Fibroblast of the aortic adventitia (primary cell): ENCODE measurements around the gene PTCD2. TPM values are rescaled to one million over a fixed set of nuclear protein-coding genes. Genes with fewer than 3 reads are reported as not detected.

Experiments
- DNase-seq: peaks from one replicate; pipeline ENCODE4 v3.0.0-alpha.2; 2010; ENCODE audit warnings: low read depth
- H3K4me3 ChIP-seq: 2 replicates; pipeline ENCODE4 v1.5.1; 2011; ENCODE audit warnings: low read depth, mild to moderate bottlenecking, control low read depth, low read length, moderate library complexity
- CTCF ChIP-seq: IDR thresholded peaks from 2 replicates; pipeline ENCODE4 v1.5.1; 2011; ENCODE audit warnings: mild to moderate bottlenecking, low read length, control low read depth, inconsistent platforms; ENCODE audit not compliant: insufficient read depth
- total RNA-seq: library from RNA; depleted of rRNA; stranded (reverse); fragments of >200 nt; gene quantifications from 2 replicates; pipeline ENCODE4 v1.2.3, GENCODE V29; 2012; ENCODE audit warnings: low replicate concordance

PTCD2 gene, protein sequence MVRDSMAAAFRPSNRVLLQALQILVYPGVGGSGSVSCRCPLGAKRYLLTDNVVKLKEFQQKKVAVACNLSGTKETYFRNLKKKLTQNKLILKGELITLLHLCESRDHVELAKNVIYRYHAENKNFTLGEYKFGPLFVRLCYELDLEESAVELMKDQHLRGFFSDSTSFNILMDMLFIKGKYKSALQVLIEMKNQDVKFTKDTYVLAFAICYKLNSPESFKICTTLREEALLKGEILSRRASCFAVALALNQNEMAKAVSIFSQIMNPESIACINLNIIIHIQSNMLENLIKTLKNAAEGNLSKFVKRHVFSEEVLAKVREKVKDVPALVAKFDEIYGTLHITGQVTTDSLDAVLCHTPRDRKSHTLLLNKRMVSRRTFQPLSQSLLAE
- 13.1 and 13.6 TPM in 2 replicates for total RNA-seq

DNA sequence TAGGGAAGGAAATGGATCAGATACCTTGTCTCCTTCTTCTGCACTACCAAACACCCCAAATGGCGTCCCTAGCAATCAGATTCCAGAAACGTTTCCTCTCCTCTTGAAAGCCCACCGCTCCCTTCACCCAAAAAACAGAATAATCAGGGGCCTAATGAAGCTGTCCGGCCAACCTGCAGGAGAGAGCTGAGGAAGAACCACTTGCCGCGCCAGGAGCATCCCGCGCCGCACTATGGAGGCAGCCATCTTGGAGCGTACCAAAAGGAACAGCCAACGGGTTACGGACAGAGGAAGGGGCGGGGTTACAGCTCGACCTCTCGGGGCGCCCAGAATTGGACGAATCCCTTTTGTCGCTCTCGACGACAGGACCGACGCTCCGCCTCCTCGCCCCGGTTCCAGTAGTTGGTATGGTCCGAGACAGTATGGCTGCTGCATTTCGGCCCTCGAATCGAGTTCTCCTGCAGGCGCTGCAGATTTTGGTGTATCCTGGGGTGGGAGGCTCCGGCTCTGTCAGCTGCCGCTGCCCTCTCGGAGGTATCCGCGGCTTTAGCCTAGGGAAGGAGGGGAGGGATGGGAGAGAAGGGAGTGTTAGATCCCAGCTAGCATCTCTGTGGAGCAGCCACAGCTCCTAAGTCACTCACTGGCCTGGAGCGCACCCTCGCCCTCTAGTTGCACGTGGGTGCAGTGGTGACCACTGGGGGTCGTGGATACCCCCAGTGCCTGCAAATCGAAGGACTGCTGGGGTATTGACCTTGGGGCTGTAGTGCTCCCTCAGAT lies at the start of gene PTCD2, which contains the start of gene MRPS27:
PTCD2 (plus strand) TSS at position 398 of the 777 bp plus-strand sequence; CDS start at position 408, 10 bp downstream.
MRPS27 (minus strand) TSS at position 265 of the 777 bp plus-strand sequence; CDS start at position 246, 19 bp downstream.
- H3K4me3 ChIP-seq: peak within 1 kb of the TSS; percentile 98
- TF ChIP-seq CTCF: peak; percentile 25
- peak; percentile 99 for DNase-seq

- no peak for TF ChIP-seq CTCF
- no peak overlapping the region for H3K4me3 ChIP-seq
- no peak for DNase-seq
Measured at GRCh38 chr5:72271702-72272101, 48.5 kb upstream of the PTCD2 start.

DNA sequence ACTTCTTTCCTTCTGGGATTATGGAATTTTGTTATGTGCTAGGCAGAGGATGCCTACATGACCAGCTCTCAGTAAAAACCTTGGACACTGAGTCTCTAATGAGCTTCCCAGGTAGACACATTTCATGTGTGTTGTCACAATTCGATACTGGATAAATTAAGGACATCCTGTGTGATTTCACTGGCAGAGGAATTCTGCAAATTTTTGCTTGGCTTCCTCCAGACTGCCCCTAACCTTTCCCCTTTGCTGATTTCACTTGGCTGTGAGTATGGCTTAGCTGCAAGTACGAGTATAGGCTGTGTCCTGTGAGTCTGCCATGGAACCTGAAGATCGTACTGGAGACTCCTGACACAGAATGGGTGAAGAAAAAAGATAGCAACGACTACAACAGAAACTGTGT lies 47.8 kb upstream of the PTCD2 start:
- DNase-seq: no peak
- TF ChIP-seq CTCF: no peak

GRCh38 chr5:72273547-72273946 lies 46.6 kb upstream of the PTCD2 start:
- no peak for DNase-seq
- no peak overlapping the region for H3K4me3 ChIP-seq
- TF ChIP-seq CTCF: no peak

More for the DNA sequence above, 47.8 kb upstream of the PTCD2 start:
- no peak overlapping the region for H3K4me3 ChIP-seq

DNA sequence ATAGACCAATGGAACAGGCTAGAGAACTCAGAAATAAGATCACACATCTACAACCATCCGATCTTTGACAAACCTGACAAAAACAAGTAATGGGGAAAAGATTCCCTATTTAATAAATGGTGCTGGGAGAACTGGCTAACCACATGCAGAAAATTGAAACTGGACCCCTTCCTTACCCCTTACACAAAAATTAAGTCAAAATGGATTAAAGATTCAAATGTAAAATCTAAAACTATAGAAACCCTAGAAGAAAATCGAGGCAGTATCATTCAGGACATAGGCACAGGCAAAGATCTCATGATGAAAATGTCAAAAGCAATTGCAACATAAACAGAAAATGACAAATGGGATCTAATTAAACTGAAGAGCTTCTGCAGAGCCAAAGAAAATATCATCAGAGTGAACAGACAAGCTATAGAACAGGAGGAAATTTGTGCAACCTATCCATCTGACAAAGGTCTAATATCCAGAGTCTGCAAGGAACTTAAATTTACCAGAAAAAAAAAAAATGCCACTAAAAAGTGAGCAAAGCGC lies 43.9 kb upstream of the PTCD2 start:
- no peak for TF ChIP-seq CTCF
- no peak overlapping the region for H3K4me3 ChIP-seq
- no peak for DNase-seq

GRCh38 chr5:72280581-72281069 lies 39.5 kb upstream of the PTCD2 start:
- DNase-seq: peak; percentile 71
- H3K4me3 ChIP-seq: no peak overlapping the region
- TF ChIP-seq CTCF: peak; percentile 80
